ENCODE data around the gene CERT1.
"Not testable (repeated sequence)": the region's sequence is repeated elsewhere in the genome, so short reads cannot be mapped to it uniquely, and the experiment has no call there.

Gene CERT1

GRCh38 chr5:75355236-75355635, 156.2 kb downstream of the CERT1 start:
- no peak for DNase-seq (ENCODE audit: low read depth in 2 of 3, low spot score in 2 of 3)

- DNase-seq (ENCODE audit: low read depth in 2 of 3, low spot score in 2 of 3), result no peak
These were observed 160.1 kb downstream of the CERT1 start for GRCh38 chr5:75351139-75351926.

GRCh38 chr5:75349663-75350062, 161.8 kb downstream of the CERT1 start:
- DNase-seq (ENCODE audit: low read depth in 2 of 3, low spot score in 2 of 3), result no peak

- no peak for DNase-seq (ENCODE audit: low read depth in 2 of 3, low spot score in 2 of 3)
These were observed 163.2 kb downstream of the CERT1 start for GRCh38 chr5:75348241-75348640.

GRCh38 chr5:75342836-75343235, 168.6 kb downstream of the CERT1 start:
- DNase-seq (ENCODE audit: low read depth in 2 of 3, low spot score in 2 of 3), result no peak

GRCh38 chr5:75341934-75342333, 169.5 kb downstream of the CERT1 start:
- DNase-seq (ENCODE audit: low read depth in 2 of 3, low spot score in 2 of 3), result no peak

GRCh38 chr5:75340714-75341478, 170.5 kb downstream of the CERT1 start:
- no peak for DNase-seq (ENCODE audit: low read depth in 2 of 3, low spot score in 2 of 3)

GRCh38 chr5:75338408-75338807, 173.0 kb downstream of the CERT1 start:
- no peak for DNase-seq (ENCODE audit: low read depth in 2 of 3, low spot score in 2 of 3)

- peak; percentile 8 to 33 (median 14) for DNase-seq (ENCODE audit: low read depth in 2 of 3, low spot score in 2 of 3)
These were observed 173.9 kb downstream of the CERT1 start for GRCh38 chr5:75337366-75338021.

- DNase-seq (ENCODE audit: low read depth in 2 of 3, low spot score in 2 of 3), result peak; percentile 73 to 93 (median 90)
These were observed 174.7 kb downstream of the CERT1 start, which contains the start of gene HMGCR for GRCh38 chr5:75336615-75337336. Gene HMGCR (plus strand): TSS chr5:75337220. CDS start chr5:75342606, 5,386 bp downstream.

- DNase-seq (ENCODE audit: low read depth in 2 of 3, low spot score in 2 of 3), result no peak
These were observed 175.3 kb downstream of the CERT1 start for GRCh38 chr5:75335952-75336614.

- no peak for DNase-seq (ENCODE audit: low read depth in 2 of 3, low spot score in 2 of 3)
These were observed 175.9 kb downstream of the CERT1 start for GRCh38 chr5:75335486-75335885.

GRCh38 chr5:75334413-75334812, 177.0 kb downstream of the CERT1 start:
- not testable (repeated sequence) for DNase-seq (ENCODE audit: low read depth in 2 of 3, low spot score in 2 of 3)

GRCh38 chr5:75333759-75334158, 177.7 kb downstream of the CERT1 start:
- DNase-seq (ENCODE audit: low read depth in 2 of 3, low spot score in 2 of 3), result not testable (repeated sequence)

GRCh38 chr5:75331095-75332090, 180.0 kb downstream of the CERT1 start:
- DNase-seq (ENCODE audit: low read depth in 2 of 3, low spot score in 2 of 3), result no peak

- no peak for DNase-seq (ENCODE audit: low read depth in 2 of 3, low spot score in 2 of 3)
These were observed 181.0 kb downstream of the CERT1 start for GRCh38 chr5:75330404-75330803.

Measured in activated CD8-positive, alpha-beta memory T cell treated with anti-CD3 and anti-CD28 coated beads for 48 hours (primary cell).